Fibroblast of the aortic adventitia (primary cell): ENCODE results near the gene TCP11. TPM values are rescaled to one million over a fixed set of nuclear protein-coding genes. Genes with fewer than 3 reads are reported as not detected.

Experiments
- DNase-seq: peaks from one replicate; pipeline ENCODE4 v3.0.0-alpha.2; 2010; ENCODE audit warnings: low read depth
- H3K4me3 ChIP-seq: 2 replicates; pipeline ENCODE4 v1.5.1; 2011; ENCODE audit warnings: low read depth, mild to moderate bottlenecking, control low read depth, low read length, moderate library complexity
- CTCF ChIP-seq: IDR thresholded peaks from 2 replicates; pipeline ENCODE4 v1.5.1; 2011; ENCODE audit warnings: mild to moderate bottlenecking, low read length, control low read depth, inconsistent platforms; ENCODE audit not compliant: insufficient read depth
- total RNA-seq: library from RNA; depleted of rRNA; stranded (reverse); fragments of >200 nt; gene quantifications from 2 replicates; pipeline ENCODE4 v1.2.3, GENCODE V29; 2012; ENCODE audit warnings: low replicate concordance

The TCP11 gene
- total RNA-seq, 1 donor = 0.36 TPM

- TF ChIP-seq CTCF = no peak
- no peak for DNase-seq
- no peak overlapping the region for H3K4me3 ChIP-seq
Observed at GRCh38 chr6:35173044-35173426, 31.9 kb upstream of the TCP11 start.

- no peak overlapping the region for H3K4me3 ChIP-seq
- TF ChIP-seq CTCF = no peak
- DNase-seq = no peak
Observed at GRCh38 chr6:35170891-35171290, 29.8 kb upstream of the TCP11 start.

GRCh38 chr6:35170166-35170565, 29.0 kb upstream of the TCP11 start:
- peak; percentile 57 for DNase-seq
- H3K4me3 ChIP-seq = no peak overlapping the region
- TF ChIP-seq CTCF = no peak

GRCh38 chr6:35168461-35168861, 27.3 kb upstream of the TCP11 start:
- H3K4me3 ChIP-seq = no peak overlapping the region
- no peak for DNase-seq
- TF ChIP-seq CTCF = no peak

GRCh38 chr6:35167505-35167904, 26.4 kb upstream of the TCP11 start:
- no peak for DNase-seq
- no peak for TF ChIP-seq CTCF
- no peak overlapping the region for H3K4me3 ChIP-seq

- no peak for TF ChIP-seq CTCF
- no peak for DNase-seq
- no peak overlapping the region for H3K4me3 ChIP-seq
Observed at GRCh38 chr6:35166520-35166919, 25.4 kb upstream of the TCP11 start.

- TF ChIP-seq CTCF = no peak
- H3K4me3 ChIP-seq = no peak overlapping the region
- DNase-seq = no peak
Observed at GRCh38 chr6:35166116-35166515, 25.0 kb upstream of the TCP11 start.
